H1 (cell line): ENCODE data around the gene GPR15LG. TPM values are rescaled to one million over a fixed set of nuclear protein-coding genes. Genes with fewer than 3 reads are reported as not detected.

ENCODE experiments used
- CTCF ChIA-PET: fragments of 300-600 bp; sonication (Branson Sonifier 250); formaldehyde crosslinking; loops from one replicate; lab custom pipeline; 2021; ENCODE audit not compliant: partially characterized antibody; lab: Charles Lee
- POLR2A ChIA-PET: fragments of 300-600 bp; sonication (Branson Sonifier 250); formaldehyde crosslinking; loops from one replicate; lab custom pipeline; 2021; ENCODE audit warnings: inconsistent platforms; ENCODE audit not compliant: partially characterized antibody; lab: Charles Lee
- DNase-seq, 2 experiments: peaks; one replicate each; pipeline versions ENCODE4 v3.0.0 to v3.0.0-alpha.2; 2010 to 2022; ENCODE audit warnings: low spot score in 2 of 2, low read depth in 1 of 2, mixed read lengths in 1 of 2
- FAIRE-seq: peaks from 2 replicates; lab custom pipeline; 2011; peaks lifted over from hg19 to GRCh38; lab: Jason Lieb, UNC
- H2AFZ ChIP-seq: 2 replicates; pipeline ENCODE4 v1.8.1; 2012; ENCODE audit warnings: low read length, inconsistent platforms
- H2AK5ac ChIP-seq: 2 replicates; pipeline ENCODE4 v1.6.1; 2013; ENCODE audit warnings: low read depth, low read length
- H2BK120ac ChIP-seq: replicated peaks from 2 replicates; pipeline ENCODE3; 2013; ENCODE audit warnings: low read depth, low read length, inconsistent platforms
- H2BK12ac ChIP-seq: 2 replicates; pipeline ENCODE4 v1.6.1; 2013; ENCODE audit warnings: low read depth, low read length
- H2BK15ac ChIP-seq: 2 replicates; pipeline ENCODE4 v1.6.1; 2013; ENCODE audit warnings: low read length
- H2BK20ac ChIP-seq: 2 replicates; pipeline ENCODE4 v1.6.1; 2013; ENCODE audit warnings: low read length
- H2BK5ac ChIP-seq: 2 replicates; pipeline ENCODE4 v1.6.1; 2013; ENCODE audit warnings: low read depth, low read length
- H3K14ac ChIP-seq: 2 replicates; pipeline ENCODE4 v1.6.1; 2013; ENCODE audit warnings: inconsistent platforms; ENCODE audit not compliant: insufficient read length
- H3K18ac ChIP-seq: 2 replicates; pipeline ENCODE4 v1.6.1; 2013; ENCODE audit warnings: low read length; ENCODE audit errors: extremely low read depth
- H3K23ac ChIP-seq: 2 replicates; pipeline ENCODE4 v1.6.1; 2013; ENCODE audit warnings: inconsistent platforms; ENCODE audit not compliant: insufficient read length
- H3K23me2 ChIP-seq: 2 replicates; pipeline ENCODE4 v1.6.1; 2013; ENCODE audit warnings: low read depth, low read length
- H3K27ac ChIP-seq: 2 replicates; pipeline ENCODE4 v1.6.1; 2011; ENCODE audit warnings: low read depth, low read length, inconsistent platforms
- H3K27me3 ChIP-seq, 4 experiments: replicated peaks in 1 of 4; 1 replicate in 1 of 4; 2 replicates in 3 of 4; pipeline versions ENCODE4 v1.6.1 to v1.8.1; 2011 to 2013; ENCODE audit warnings: low read length in 3 of 4, mild to moderate bottlenecking in 3 of 4, inconsistent platforms in 2 of 4, mixed read lengths in 2 of 4, moderate library complexity in 1 of 4; ENCODE audit not compliant: control insufficient read depth in 3 of 4, insufficient read depth in 3 of 4; ENCODE audit errors: extremely low read depth in 1 of 4
- H3K36me3 ChIP-seq, 4 experiments: 2 replicates each; pipeline versions ENCODE4 v1.6.1 to v1.8.1; 2011 to 2013; ENCODE audit warnings: mild to moderate bottlenecking in 4 of 4, low read length in 3 of 4, moderate library complexity in 2 of 4, control low read depth in 1 of 4, inconsistent platforms in 1 of 4; ENCODE audit not compliant: insufficient read depth in 4 of 4, control insufficient read depth in 2 of 4
- H3K4ac ChIP-seq: replicated peaks from 2 replicates; pipeline ENCODE3; 2013; ENCODE audit warnings: low read length, low read depth, mixed read lengths, inconsistent platforms; ENCODE audit not compliant: insufficient read length
- H3K4me1 ChIP-seq, 4 experiments: replicated peaks in 1 of 4; 1 replicate in 1 of 4; 2 replicates in 3 of 4; pipeline versions ENCODE4 v1.6.1 to v1.8.1; 2011 to 2013; ENCODE audit warnings: low read length in 3 of 4, inconsistent platforms in 2 of 4, mixed read lengths in 1 of 4; ENCODE audit not compliant: insufficient read depth in 4 of 4, control insufficient read depth in 3 of 4
- H3K4me2 ChIP-seq, 2 experiments: 2 replicates each; pipeline versions ENCODE4 v1.6.1 to v1.8.1; 2011 to 2013; ENCODE audit warnings: low read depth in 2 of 2, low read length in 2 of 2, control low read depth in 1 of 2, inconsistent platforms in 1 of 2, mild to moderate bottlenecking in 1 of 2; ENCODE audit not compliant: insufficient read depth in 1 of 2
- H3K4me3 ChIP-seq, 4 experiments: fragments of 200-600, 300-600 bp in 1 of 4; sonication (generic), shearing (Covaris generic), sonication (Bioruptor Twin) in 1 of 4; 2 replicates each; pipeline versions ENCODE4 v1.5.1 to v1.8.1; 2011 to 2016; ENCODE audit warnings: low read length in 4 of 4, low read depth in 3 of 4, control low read depth in 2 of 4, inconsistent platforms in 2 of 4, mild to moderate bottlenecking in 2 of 4, mixed read lengths in 1 of 4, moderate library complexity in 1 of 4; ENCODE audit not compliant: insufficient read depth in 2 of 4; ENCODE audit errors: extremely low read depth in 1 of 4
- H3K56ac ChIP-seq: replicated peaks from 2 replicates; pipeline ENCODE3; 2013; ENCODE audit warnings: low read depth, mild to moderate bottlenecking, mixed read lengths, low read length, inconsistent platforms; ENCODE audit not compliant: insufficient read length
- H3K79me1 ChIP-seq: 2 replicates; pipeline ENCODE4 v1.6.1; 2013; ENCODE audit warnings: low read depth, low read length, control low read depth
- H3K79me2 ChIP-seq, 2 experiments: 2 replicates each; pipeline versions ENCODE4 v1.6.1 to v1.8.1; 2012 to 2013; ENCODE audit warnings: low read length in 2 of 2, mild to moderate bottlenecking in 2 of 2, inconsistent platforms in 1 of 2; ENCODE audit not compliant: insufficient read depth in 2 of 2, control insufficient read depth in 1 of 2
- H3K9ac ChIP-seq, 4 experiments: replicated peaks in 1 of 4; 1 replicate in 1 of 4; 2 replicates in 3 of 4; pipeline versions ENCODE4 v1.6.1 to v1.8.1; 2011 to 2013; ENCODE audit warnings: low read depth in 3 of 4, low read length in 3 of 4, control low read depth in 2 of 4, mild to moderate bottlenecking in 2 of 4, moderate library complexity in 2 of 4, inconsistent platforms in 1 of 4; ENCODE audit errors: extremely low read depth in 1 of 4
- H3K9me3 ChIP-seq, 2 experiments: 2 replicates each; pipeline versions ENCODE4 v1.6.1 to v1.8.1; 2012 to 2013; ENCODE audit warnings: mild to moderate bottlenecking in 2 of 2, moderate library complexity in 2 of 2, control low read depth in 1 of 2, inconsistent platforms in 1 of 2, low read depth in 1 of 2, low read length in 1 of 2, mixed read lengths in 1 of 2; ENCODE audit not compliant: insufficient read depth in 2 of 2
- H4K20me1 ChIP-seq, 2 experiments: replicated peaks in 1 of 2; 2 replicates each; pipeline versions ENCODE3 to v1.8.1; 2011 to 2013; ENCODE audit warnings: inconsistent platforms in 2 of 2, low read length in 2 of 2, mild to moderate bottlenecking in 1 of 2; ENCODE audit not compliant: insufficient read depth in 2 of 2, control insufficient read depth in 1 of 2
- H4K5ac ChIP-seq: 2 replicates; pipeline ENCODE4 v1.6.1; 2013; ENCODE audit warnings: low read length, low read depth, mixed read lengths, inconsistent platforms; ENCODE audit not compliant: insufficient read length
- H4K8ac ChIP-seq: 2 replicates; pipeline ENCODE4 v1.8.0; 2013; ENCODE audit warnings: mild to moderate bottlenecking, moderate library complexity, low read length, inconsistent platforms; ENCODE audit not compliant: insufficient read depth; ENCODE audit errors: extremely low read depth
- H4K91ac ChIP-seq: replicated peaks from 2 replicates; pipeline ENCODE3; 2013; ENCODE audit warnings: low read length, mixed read lengths, inconsistent platforms; ENCODE audit not compliant: insufficient read length
- CEBPB ChIP-seq: IDR thresholded peaks from 2 replicates; pipeline ENCODE4 v1.6.1; 2012; ENCODE audit warnings: low read depth, low read length
- CTCF ChIP-seq, 3 experiments: IDR thresholded peaks; 1 replicate in 2 of 3; 2 replicates in 1 of 3; pipeline versions ENCODE4 v1.5.1 to v1.6.1; 2011; ENCODE audit warnings: low read length in 3 of 3, mild to moderate bottlenecking in 3 of 3, inconsistent platforms in 2 of 3, low read depth in 1 of 3, moderate library complexity in 1 of 3; ENCODE audit not compliant: insufficient read depth in 1 of 3; ENCODE audit errors: control extremely low read depth in 1 of 3
- HDAC2 ChIP-seq, 2 experiments: fragments of 300-600 bp in 1 of 2; sonication (generic) in 1 of 2; IDR thresholded peaks; 2 replicates each; pipeline ENCODE4 v1.6.1; 2011 to 2012; ENCODE audit warnings: low read depth in 2 of 2, low read length in 2 of 2, mild to moderate bottlenecking in 2 of 2, moderate library complexity in 2 of 2, borderline replicate concordance in 1 of 2, inconsistent platforms in 1 of 2
- SAP30 ChIP-seq: fragments of 300-600 bp; sonication (generic); IDR thresholded peaks from 2 replicates; pipeline ENCODE4 v1.7.1; 2012; ENCODE audit warnings: low read length, moderate library complexity, mild to moderate bottlenecking, inconsistent platforms; ENCODE audit not compliant: insufficient read depth, insufficient replicate concordance
- ZNF274 ChIP-seq: IDR thresholded peaks from 2 replicates; pipeline ENCODE4 v1.7.0; 2012; ENCODE audit warnings: low read length, borderline replicate concordance; ENCODE audit errors: extremely low read depth
- WGBS, 2 experiments: shearing (Covaris generic) in 1 of 2; methylation state at CpG; one replicate each; pipeline versions ENCODE4 v1.1.6 to v1.1.7; 2013 to 2015; ENCODE audit warnings: low lambda C conversion rate in 2 of 2, mixed read lengths in 2 of 2, inconsistent platforms in 1 of 2, low coverage in 1 of 2, missing lambda C conversion rate in 1 of 2; ENCODE audit not compliant: insufficient replicate concordance in 2 of 2, insufficient coverage in 1 of 2, insufficient read length in 1 of 2; ENCODE audit errors: extremely low coverage in 1 of 2, missing lambda C conversion rate in 1 of 2; 5-methylcytosine and 5-hydroxymethylcytosine counted together
- polyA plus RNA-seq, 7 experiments: library from polyadenylated mRNA; depleted of rRNA in 3 of 7; stranded (reverse) in 5 of 7; unstranded in 2 of 7; fragments of >200 nt in 5 of 7; fragments of 200-250 nt in 2 of 7; gene quantifications; 1 replicate in 5 of 7; 2 replicates in 1 of 7; 4 replicates in 1 of 7; pipeline versions ENCODE4 v1.2.1 to v1.2.3, GENCODE V29; 2011 to 2013; ENCODE audit warnings: missing spikeins in 2 of 7, mixed read lengths in 2 of 7
- total RNA-seq: library from RNA; stranded (reverse); fragmentation: NEBNext Ultra II Directional; extraction: Animal tissue kit (Norgen Biotek cat#: 25700); gene quantifications from 2 replicates; pipeline ENCODE4 v1.2.1, GENCODE V29; 2021

The GPR15LG gene
- total and polyA plus RNA-seq, 2 of the 8 experiments (the other 6 are each of a cell fraction or from before 2014, with no cell fraction given), result not detected

- DNase-seq (no peak), FAIRE-seq (no peak)
- peak overlapping the region; percentile 93; the same call in 1 of the 2 replicates for H4K8ac ChIP-seq
- no peak overlapping the region for H3K18ac ChIP-seq
- no peak overlapping the region for H2BK15ac ChIP-seq
- H3K23me2 ChIP-seq, result no peaks in the 10 kb centered on the region; the same call in 1 of the 2 replicates
- H3K4me1 ChIP-seq, result peaks cover 3 to 9% (median 4%) of the 10 kb centered on the region in 4 experiments; a peak in 6 of 7 replicates
- H3K9ac ChIP-seq, result peak overlapping the region; percentile 80 to 93 (median 87)
- peaks cover 0 to 1% of the 10 kb centered on the region in 2 experiments for H4K20me1 ChIP-seq
- no peaks in the 10 kb centered on the region for H3K9me3 ChIP-seq
- H3K79me1 ChIP-seq, result peaks cover 2% of the 10 kb centered on the region; the same call in 1 of the 2 replicates
- no peak overlapping the region for H2AK5ac ChIP-seq
- CTCF ChIA-PET, result interaction anchor here (0.7 to 12.2 kb wide), 10 partner anchors 8 to 474 kb away, joined by 3 to 248 read pairs (median 5); no protein-coding TSS in a partner anchor
- H4K91ac ChIP-seq, result no peak overlapping the region
- no peak overlapping the region for H3K4ac ChIP-seq
- TF ChIP-seq CTCF (IDR thresholded peaks at IDR 0.05; ENCODE audit: control extremely low read depth in 1 of 3, insufficient read depth in 1 of 3, low read depth in 1 of 3, low read length in 3 of 3), result no peak
- peak; percentile 3 for TF ChIP-seq SAP30
- no peak for TF ChIP-seq HDAC2 (IDR thresholded peaks at IDR 0.05; ENCODE audit: borderline replicate concordance in 1 of 2, low read depth in 2 of 2, low read length in 2 of 2)
- TF ChIP-seq CEBPB, result 0 out of 2 replicates have a peak, but pooled peaks have one; percentile 14
- no peak for TF ChIP-seq ZNF274
- TF ChIP-seq, all 59 proteins: peak for 2
- Histone ChIP-seq H2BK20ac (no peak overlapping the region), H3K23ac (no peak overlapping the region), H2AFZ (peak overlapping the region; percentile 62; the same call in 1 of the 2 replicates), H3K56ac (no peak overlapping the region), H4K5ac (no peak overlapping the region), H3K4me2 (peak overlapping the region; percentile 74 to 81), H2BK5ac (peak overlapping the region; percentile 80; the same call in 1 of the 2 replicates), H3K36me3 (peaks cover 10 to 38% (median 17%) of the 10 kb centered on the region in 4 experiments), H3K4me3 (peak overlapping the region; percentile 88 to 97 (median 96)), H3K79me2 (peaks cover 8 to 24% of the 10 kb centered on the region in 2 experiments), H3K27ac (peak overlapping the region; percentile 83), H2BK120ac (no peak overlapping the region), H3K14ac (no peak overlapping the region), H2BK12ac (peak overlapping the region; percentile 76; the same call in 1 of the 2 replicates), H3K27me3 (no peaks in the 10 kb centered on the region)
- POLR2A ChIA-PET, result interaction anchor here (0.7 to 3.4 kb wide), 17 partner anchors 8 to 372 kb away, joined by 3 to 16 read pairs (median 3); no protein-coding TSS in a partner anchor
- WGBS, 2 experiments, result 27% methylated on average over 12 of the region's 12 CpGs; no CpG with 5 or more reads in 1 of the 2 experiments
Observed at GRCh38 chr10:84140036-84140379, 33.6 kb upstream of the GPR15LG start.
